Activated CD8-positive, alpha-beta memory T cell treated with anti-CD3 and anti-CD28 coated beads, Interleukin-2, amount 50 U/mL, for 48 hours (primary cell): ENCODE measurements around the gene BCKDHB.

Experiments used
- DNase-seq: peaks from one replicate; pipeline ENCODE4 v3.0.0-alpha.2; 2020

BCKDHB gene

GRCh38 chr6:80336911-80337310 lies 230.4 kb downstream of the BCKDHB start:
- DNase-seq: no peak

GRCh38 chr6:80338201-80338836 lies 231.8 kb downstream of the BCKDHB start:
- DNase-seq: peak; percentile 88

GRCh38 chr6:80339421-80339820 lies 232.9 kb downstream of the BCKDHB start:
- DNase-seq: no peak

- no peak for DNase-seq
Observed at GRCh38 chr6:80340280-80340679, 233.8 kb downstream of the BCKDHB start.

GRCh38 chr6:80340686-80341085 lies 234.2 kb downstream of the BCKDHB start:
- no peak for DNase-seq

GRCh38 chr6:80341330-80341729 lies 234.9 kb downstream of the BCKDHB start:
- DNase-seq: no peak

GRCh38 chr6:80343511-80343910 lies 237.0 kb downstream of the BCKDHB start:
- DNase-seq: no peak

GRCh38 chr6:80347101-80347500 lies 240.6 kb downstream of the BCKDHB start:
- DNase-seq: no peak

GRCh38 chr6:80348263-80348662 lies 241.8 kb downstream of the BCKDHB start:
- no peak for DNase-seq

- no peak for DNase-seq
Observed at GRCh38 chr6:80356000-80356399, 249.5 kb downstream of the BCKDHB start.

- DNase-seq: no peak
Observed at GRCh38 chr6:80356545-80356944, 250.1 kb downstream of the BCKDHB start.

- DNase-seq: no peak
Observed at GRCh38 chr6:80357081-80357480, 250.6 kb downstream of the BCKDHB start.

GRCh38 chr6:80357674-80358073 lies 251.2 kb downstream of the BCKDHB start:
- DNase-seq: no peak

- no peak for DNase-seq
Observed at GRCh38 chr6:80363501-80364122, 257.1 kb downstream of the BCKDHB start.

- DNase-seq: no peak
Observed at GRCh38 chr6:80364149-80364548, 257.7 kb downstream of the BCKDHB start.

GRCh38 chr6:80366051-80366450 lies 259.6 kb downstream of the BCKDHB start:
- DNase-seq: no peak

GRCh38 chr6:80366714-80367113 lies 260.2 kb downstream of the BCKDHB start:
- DNase-seq: no peak

- DNase-seq: no peak
Observed at GRCh38 chr6:80376411-80376810, 269.9 kb downstream of the BCKDHB start.

GRCh38 chr6:80380566-80380965 lies 274.1 kb downstream of the BCKDHB start:
- no peak for DNase-seq

- no peak for DNase-seq
Observed at GRCh38 chr6:80382811-80383210, 276.3 kb downstream of the BCKDHB start.

- DNase-seq: no peak
Observed at GRCh38 chr6:80388507-80388906, 282.0 kb downstream of the BCKDHB start.
